Trophoblast cell (in vitro differentiated cells and primary cell): ENCODE data around the gene SELENOF.

Source experiments
- DNase-seq, 2 donors: peaks; one replicate each; pipeline ENCODE4 v3.0.0-alpha.2; 2016
- H2AFZ ChIP-seq: 2 replicates; pipeline ENCODE4 v1.6.1; 2013; ENCODE audit warnings: low read length, moderate library complexity, mild to moderate bottlenecking; ENCODE audit not compliant: insufficient read depth, poor library complexity
- H2AK5ac ChIP-seq: 2 replicates; pipeline ENCODE4 v1.6.1; 2013; ENCODE audit warnings: mild to moderate bottlenecking, low read length
- H2BK120ac ChIP-seq: 2 replicates; pipeline ENCODE4 v1.6.1; 2013; ENCODE audit warnings: low read length, mild to moderate bottlenecking, moderate library complexity; ENCODE audit not compliant: insufficient read depth, poor library complexity
- H2BK12ac ChIP-seq: 2 replicates; pipeline ENCODE4 v1.6.1; 2013; ENCODE audit warnings: mild to moderate bottlenecking, low read length, moderate library complexity
- H2BK5ac ChIP-seq: 2 replicates; pipeline ENCODE4 v1.6.1; 2013; ENCODE audit warnings: low read length, low read depth, moderate library complexity, mild to moderate bottlenecking; ENCODE audit not compliant: poor library complexity
- H3K14ac ChIP-seq: 2 replicates; pipeline ENCODE4 v1.6.1; 2013; ENCODE audit warnings: mild to moderate bottlenecking, low read length
- H3K18ac ChIP-seq: 2 replicates; pipeline ENCODE4 v1.6.1; 2013; ENCODE audit warnings: mild to moderate bottlenecking, low read length
- H3K23ac ChIP-seq: 2 replicates; pipeline ENCODE4 v1.6.1; 2013; ENCODE audit warnings: low read length
- H3K27ac ChIP-seq: 2 replicates; pipeline ENCODE4 v1.5.1; 2013; ENCODE audit warnings: low read depth, mild to moderate bottlenecking, inconsistent platforms, low read length, moderate library complexity
- H3K27me3 ChIP-seq: 2 replicates; pipeline ENCODE4 v1.6.1; 2013; ENCODE audit warnings: inconsistent platforms, mild to moderate bottlenecking, low read length, moderate library complexity; ENCODE audit not compliant: insufficient read depth
- H3K36me3 ChIP-seq, 2 experiments: 1 replicate in 1 of 2; 2 replicates in 1 of 2; pipeline ENCODE4 v1.6.1; 2013; ENCODE audit warnings: low read length in 2 of 2, mild to moderate bottlenecking in 2 of 2, moderate library complexity in 1 of 2; ENCODE audit not compliant: insufficient read depth in 2 of 2, control insufficient read depth in 1 of 2
- H3K4ac ChIP-seq: 2 replicates; pipeline ENCODE4 v1.6.1; 2013; ENCODE audit warnings: low read depth, mild to moderate bottlenecking, low read length, moderate library complexity
- H3K4me1 ChIP-seq, 2 experiments: 1 replicate in 1 of 2; 2 replicates in 1 of 2; pipeline ENCODE4 v1.6.1; 2013; ENCODE audit warnings: low read length in 2 of 2, mild to moderate bottlenecking in 2 of 2, moderate library complexity in 1 of 2; ENCODE audit not compliant: insufficient read depth in 2 of 2, control insufficient read depth in 1 of 2
- H3K4me2 ChIP-seq: 2 replicates; pipeline ENCODE4 v1.6.1; 2013; ENCODE audit warnings: inconsistent platforms, mild to moderate bottlenecking, low read length, moderate library complexity
- H3K4me3 ChIP-seq: 2 replicates; pipeline ENCODE4 v1.5.1; 2013; ENCODE audit warnings: mild to moderate bottlenecking, low read depth, low read length, inconsistent platforms
- H3K79me1 ChIP-seq: one replicate; pipeline ENCODE4 v1.6.1; 2013; ENCODE audit warnings: low read length
- H3K79me2 ChIP-seq: 2 replicates; pipeline ENCODE4 v1.6.1; 2013; ENCODE audit warnings: low read length, mild to moderate bottlenecking; ENCODE audit not compliant: control insufficient read depth, insufficient read depth, poor library complexity
- H3K9ac ChIP-seq: 2 replicates; pipeline ENCODE4 v1.6.1; 2013; ENCODE audit warnings: mild to moderate bottlenecking, low read length
- H3K9me3 ChIP-seq: 2 replicates; pipeline ENCODE4 v1.6.1; 2013; ENCODE audit warnings: low read depth, mild to moderate bottlenecking, control low read depth, inconsistent platforms, low read length; ENCODE audit not compliant: insufficient read depth
- H4K12ac ChIP-seq: 2 replicates; pipeline ENCODE4 v1.6.1; 2013; ENCODE audit warnings: low read depth, mild to moderate bottlenecking, low read length, moderate library complexity
- H4K8ac ChIP-seq: 2 replicates; pipeline ENCODE4 v1.6.1; 2013; ENCODE audit warnings: low read depth, mild to moderate bottlenecking, low read length, moderate library complexity
- H4K91ac ChIP-seq: one replicate; pipeline ENCODE4 v1.6.1; 2013; ENCODE audit warnings: low read depth, mild to moderate bottlenecking, low read length, moderate library complexity
- WGBS: extraction: QIAGEN DNeasy Blood & Tissue Kit; methylation state at CpG from one replicate; pipeline ENCODE4 v1.1.7; 2013; ENCODE audit warnings: missing lambda C conversion rate; ENCODE audit not compliant: insufficient read length, insufficient coverage; ENCODE audit errors: extremely low coverage; 5-methylcytosine and 5-hydroxymethylcytosine counted together

SELENOF gene

DNA sequence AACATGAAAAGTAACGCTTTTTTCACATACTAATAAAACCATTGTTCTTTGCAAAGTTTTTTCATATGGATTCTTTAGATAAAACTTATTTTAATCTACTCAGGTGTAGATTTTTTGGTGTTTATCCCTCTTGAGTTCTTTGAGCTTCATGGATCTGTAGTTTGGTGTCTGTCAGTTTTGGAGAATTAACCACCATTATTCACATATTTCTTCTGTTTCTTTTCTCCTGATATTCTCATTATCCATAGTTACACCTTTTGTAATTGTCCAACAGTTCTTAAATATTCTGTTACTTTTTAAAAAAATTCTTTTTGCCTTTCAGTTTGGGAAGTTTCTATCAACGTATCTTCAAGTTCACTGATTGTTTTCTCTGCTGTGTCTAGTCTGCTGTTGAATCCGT is 19.1 kb upstream of the SELENOF start:
- Histone ChIP-seq H4K12ac (no peak overlapping the region), H3K79me2 (no peaks in the 10 kb centered on the region), H2BK120ac (no peak overlapping the region), H3K4me1 (no peaks in the 10 kb centered on the region), H3K79me1 (no peaks in the 10 kb centered on the region), H2AK5ac (no peak overlapping the region), H3K18ac (no peak overlapping the region), H2BK12ac (no peak overlapping the region), H3K4ac (no peak overlapping the region), H3K36me3 (no peaks in the 10 kb centered on the region), H3K9me3 (no peaks in the 10 kb centered on the region), H3K23ac (no peak overlapping the region), H3K14ac (no peak overlapping the region), H2AFZ (no peak overlapping the region), H2BK5ac (no peak overlapping the region), H4K91ac (no peak overlapping the region), H3K4me3 (no peak overlapping the region), H3K4me2 (no peak overlapping the region), H3K27me3 (no peaks in the 10 kb centered on the region), H4K8ac (no peak overlapping the region), H3K27ac (no peak overlapping the region), H3K9ac (no peak overlapping the region)
- WGBS: no CpG with 5 or more reads among the region's 3 CpGs
- no peak for DNase-seq

DNA sequence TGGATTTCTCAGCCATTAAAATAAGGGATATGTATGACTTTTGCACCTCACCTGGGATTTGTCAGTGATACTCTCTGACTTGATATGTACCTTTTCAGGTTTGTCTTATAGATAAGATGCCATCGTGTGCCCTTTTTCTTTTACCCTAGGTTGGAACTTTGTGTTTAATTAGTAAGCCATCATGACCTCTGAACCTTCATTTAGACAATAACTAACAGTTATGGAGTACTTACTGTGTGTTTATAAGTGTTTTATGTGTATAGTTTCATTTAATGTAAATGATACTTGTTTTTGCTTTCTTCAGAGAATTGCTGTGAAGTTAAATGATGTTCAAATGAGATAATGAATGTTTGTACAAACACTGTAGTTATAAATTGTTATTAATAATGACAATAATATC is 14.9 kb upstream of the SELENOF start:
- Histone ChIP-seq H3K4me2 (no peak overlapping the region), H3K9me3 (peaks cover 6% of the 10 kb centered on the region), H2BK12ac (no peak overlapping the region), H3K18ac (no peak overlapping the region), H3K27me3 (no peaks in the 10 kb centered on the region), H3K14ac (no peak overlapping the region), H4K8ac (no peak overlapping the region), H3K4me3 (no peak overlapping the region), H3K23ac (no peak overlapping the region), H3K4ac (no peak overlapping the region), H2AK5ac (no peak overlapping the region), H3K79me2 (no peaks in the 10 kb centered on the region), H3K9ac (no peak overlapping the region), H4K91ac (no peak overlapping the region), H2BK120ac (no peak overlapping the region), H3K27ac (no peak overlapping the region), H4K12ac (no peak overlapping the region), H3K4me1 (no peaks in the 10 kb centered on the region), H2AFZ (no peak overlapping the region), H3K79me1 (no peaks in the 10 kb centered on the region), H3K36me3 (peaks cover 0 to 4% of the 10 kb centered on the region in 2 experiments), H2BK5ac (no peak overlapping the region)
- DNase-seq: no peak
- WGBS: no CpG with 5 or more reads among the region's 1 CpG

DNA sequence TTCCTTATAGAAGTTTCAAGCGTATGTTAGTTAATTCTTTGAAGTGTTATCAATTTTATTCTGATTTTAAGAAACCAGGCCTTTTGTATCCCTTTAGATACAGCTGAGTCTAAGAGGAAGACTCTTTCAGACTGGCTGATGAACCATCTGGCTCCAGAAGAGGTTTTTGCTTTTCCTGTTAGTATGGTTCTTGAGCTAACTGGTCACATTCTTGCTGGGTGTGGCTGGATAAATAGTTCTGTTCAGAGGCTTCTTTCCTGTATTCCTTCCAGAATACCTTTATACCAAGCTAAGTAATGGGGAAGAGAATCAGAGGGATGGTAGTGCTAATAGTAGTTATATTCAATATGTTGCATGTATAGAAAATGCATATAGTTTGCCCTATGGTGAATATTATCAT is 13.0 kb upstream of the SELENOF start:
- no CpG with 5 or more reads among the region's 1 CpG for WGBS
- Histone ChIP-seq H2AFZ (no peak overlapping the region), H3K9ac (no peak overlapping the region), H4K91ac (no peak overlapping the region), H2AK5ac (no peak overlapping the region), H3K4me2 (no peak overlapping the region), H2BK5ac (no peak overlapping the region), H3K27me3 (no peaks in the 10 kb centered on the region), H3K4ac (no peak overlapping the region), H3K4me1 (no peaks in the 10 kb centered on the region), H2BK12ac (no peak overlapping the region), H3K79me1 (no peaks in the 10 kb centered on the region), H3K4me3 (no peak overlapping the region), H3K14ac (no peak overlapping the region), H3K36me3 (peaks cover 0 to 4% of the 10 kb centered on the region in 2 experiments), H3K18ac (no peak overlapping the region), H3K79me2 (no peaks in the 10 kb centered on the region), H3K27ac (no peak overlapping the region), H4K12ac (no peak overlapping the region), H3K23ac (no peak overlapping the region), H4K8ac (no peak overlapping the region), H2BK120ac (no peak overlapping the region), H3K9me3 (peaks cover 6% of the 10 kb centered on the region)
- peak in 1 of 2 donors; percentile 7 for DNase-seq

DNA sequence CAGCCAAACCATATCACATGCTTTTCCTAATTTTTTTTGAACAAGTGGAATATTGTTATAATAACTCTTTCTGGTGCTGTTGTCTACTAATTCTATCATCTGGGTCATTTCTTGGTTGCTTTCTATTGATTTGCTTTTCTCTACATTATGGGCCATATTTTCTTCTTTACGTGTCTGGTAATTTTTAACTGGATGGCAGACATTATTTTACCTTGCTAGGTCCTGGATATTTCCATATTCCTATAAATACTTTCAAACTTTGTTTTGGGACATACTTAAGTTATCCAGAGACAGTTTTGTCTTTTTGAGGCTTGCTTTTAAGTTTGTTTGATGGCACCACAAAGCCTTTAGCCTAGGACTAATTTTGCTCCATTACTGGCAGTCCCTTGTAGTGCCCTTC is 11.8 kb upstream of the SELENOF start:
- Histone ChIP-seq H3K18ac (no peak overlapping the region), H3K79me2 (no peaks in the 10 kb centered on the region), H3K23ac (no peak overlapping the region), H3K4me3 (no peak overlapping the region), H3K14ac (no peak overlapping the region), H3K4me2 (no peak overlapping the region), H4K91ac (no peak overlapping the region), H3K27me3 (no peaks in the 10 kb centered on the region), H3K27ac (no peak overlapping the region), H4K8ac (no peak overlapping the region), H2BK5ac (no peak overlapping the region), H4K12ac (no peak overlapping the region), H3K36me3 (peaks cover 0 to 4% of the 10 kb centered on the region in 2 experiments), H3K9me3 (peaks cover 6% of the 10 kb centered on the region), H2BK120ac (no peak overlapping the region), H2BK12ac (no peak overlapping the region), H3K4me1 (no peaks in the 10 kb centered on the region), H2AFZ (no peak overlapping the region), H3K9ac (no peak overlapping the region), H3K79me1 (no peaks in the 10 kb centered on the region), H3K4ac (no peak overlapping the region), H2AK5ac (no peak overlapping the region)
- no CpG with 5 or more reads among the region's 1 CpG for WGBS
- DNase-seq: no peak
